GM19193 (cell line): ENCODE data around the gene PHIP.

Source experiments
- POLR2A ChIP-seq: IDR thresholded peaks from 4 replicates; pipeline ENCODE4 v1.6.1; 2011; ENCODE audit not compliant: insufficient read depth, insufficient read length; ENCODE audit errors: extremely low read depth

PHIP gene

GRCh38 chr6:79076782-79077641 is 1.0 kb downstream of the PHIP start:
- TF ChIP-seq POLR2A = peak; percentile 52

- no peak for TF ChIP-seq POLR2A
Measured at GRCh38 chr6:79076160-79076559, 1.9 kb downstream of the PHIP start.

DNA sequence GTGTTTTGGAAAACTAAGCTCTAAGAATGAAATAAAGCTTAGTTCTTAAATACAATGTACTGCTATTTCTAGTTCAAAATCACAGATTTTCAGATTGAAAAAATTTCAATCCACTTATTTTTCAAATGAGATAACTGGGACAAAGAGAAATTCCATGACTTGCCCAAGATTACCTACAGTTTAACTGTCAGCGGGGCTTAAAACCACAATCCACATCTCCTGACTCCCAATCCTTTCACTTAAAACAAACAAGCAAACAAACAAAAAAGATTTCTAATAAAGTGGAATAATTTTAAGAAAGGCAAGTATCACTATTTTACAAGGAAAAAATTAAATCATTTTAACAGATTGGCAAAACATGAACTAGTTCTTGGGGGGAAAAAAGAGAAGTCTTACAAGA is 4.2 kb downstream of the PHIP start:
- TF ChIP-seq POLR2A = no peak

DNA sequence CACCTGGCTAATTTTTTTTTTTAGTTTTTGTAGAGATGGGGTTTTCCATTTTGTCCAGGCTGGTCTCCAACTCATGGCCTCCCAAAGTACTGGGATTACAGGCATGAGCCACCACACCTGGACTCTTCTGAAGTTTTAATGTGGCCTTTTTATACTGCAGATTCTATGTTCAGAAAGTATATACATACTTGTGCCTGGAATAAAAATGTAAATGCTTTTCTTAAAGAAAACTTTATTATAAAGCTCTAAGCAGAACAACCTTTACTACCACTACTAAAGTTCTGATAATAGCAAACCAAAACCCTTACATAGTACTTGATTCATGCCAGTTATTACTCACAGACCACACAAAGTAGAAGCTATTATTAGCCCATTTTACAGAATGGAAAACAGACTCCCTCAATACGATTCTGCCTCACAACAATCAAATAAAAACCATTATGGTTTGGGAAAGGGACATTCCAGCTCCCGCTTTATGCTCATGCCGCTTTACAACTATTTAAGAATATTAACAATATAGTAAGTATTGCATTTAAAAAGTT is 5.3 kb downstream of the PHIP start:
- TF ChIP-seq POLR2A = no peak

GRCh38 chr6:79071547-79071946 is 6.5 kb downstream of the PHIP start:
- TF ChIP-seq POLR2A = no peak

DNA sequence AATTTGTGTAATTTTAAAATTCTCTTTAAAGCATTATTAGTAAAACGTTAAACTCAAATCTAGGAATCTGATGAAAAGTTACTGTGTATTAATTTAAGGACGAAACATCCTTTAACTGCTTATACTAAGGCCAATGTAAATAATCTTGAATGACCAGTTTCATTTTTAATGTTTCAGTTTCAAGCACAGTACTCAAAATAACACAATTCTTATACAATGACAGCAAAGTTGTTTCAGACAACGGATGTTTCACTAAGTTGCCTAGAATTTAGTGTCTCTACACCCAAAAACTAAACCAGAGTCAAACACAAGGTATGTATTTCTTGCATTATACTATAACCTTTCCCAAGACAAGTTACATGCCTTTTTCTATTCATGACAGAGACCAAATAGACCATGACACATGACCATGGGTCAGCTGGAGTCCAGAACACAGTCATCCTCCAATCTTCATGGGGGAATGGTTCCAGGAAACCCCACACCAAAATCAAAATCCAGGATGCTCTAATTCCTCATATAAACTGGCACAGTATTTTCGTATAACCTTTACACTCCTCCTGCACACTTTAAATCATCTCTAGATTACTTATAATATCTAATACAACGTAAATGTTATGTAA is 7.7 kb downstream of the PHIP start:
- TF ChIP-seq POLR2A = no peak

DNA sequence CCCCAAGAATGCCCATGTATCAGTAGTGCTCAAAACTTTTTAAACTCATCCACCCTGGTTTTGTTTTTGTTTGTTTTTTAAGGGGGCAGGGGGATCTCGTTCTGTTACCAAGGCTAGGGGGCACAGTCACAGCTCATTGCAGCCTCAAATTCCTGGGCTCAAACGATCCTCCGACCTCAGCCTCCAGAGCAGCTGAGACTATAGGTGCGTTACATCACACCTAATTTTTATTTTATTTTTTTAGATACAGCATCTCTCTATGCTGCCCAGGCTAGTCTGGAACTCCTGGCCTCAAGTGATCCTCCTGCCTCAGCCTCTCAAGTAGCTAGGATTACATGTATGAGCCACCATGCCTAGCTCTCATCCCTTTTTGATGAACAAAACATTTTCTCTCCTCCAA is 11.2 kb downstream of the PHIP start:
- no peak for TF ChIP-seq POLR2A

DNA sequence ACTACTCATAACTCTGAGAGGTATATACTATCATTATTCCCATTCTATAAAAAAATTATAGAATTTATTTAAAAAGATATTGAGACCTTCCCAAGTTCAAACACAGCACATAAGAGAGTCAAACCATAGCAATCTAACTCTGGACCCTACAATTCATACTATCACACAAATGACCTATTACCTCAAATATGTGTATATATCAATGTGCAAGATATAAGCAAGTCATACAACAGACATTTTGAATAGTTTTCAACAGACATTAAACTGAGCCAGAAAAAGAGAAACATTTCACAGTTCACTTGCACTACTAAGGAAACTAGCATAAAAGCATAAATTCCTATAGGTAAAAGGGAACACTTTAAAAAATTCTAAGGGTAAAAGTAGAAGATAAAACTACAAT is 11.7 kb downstream of the PHIP start:
- no peak for TF ChIP-seq POLR2A

DNA sequence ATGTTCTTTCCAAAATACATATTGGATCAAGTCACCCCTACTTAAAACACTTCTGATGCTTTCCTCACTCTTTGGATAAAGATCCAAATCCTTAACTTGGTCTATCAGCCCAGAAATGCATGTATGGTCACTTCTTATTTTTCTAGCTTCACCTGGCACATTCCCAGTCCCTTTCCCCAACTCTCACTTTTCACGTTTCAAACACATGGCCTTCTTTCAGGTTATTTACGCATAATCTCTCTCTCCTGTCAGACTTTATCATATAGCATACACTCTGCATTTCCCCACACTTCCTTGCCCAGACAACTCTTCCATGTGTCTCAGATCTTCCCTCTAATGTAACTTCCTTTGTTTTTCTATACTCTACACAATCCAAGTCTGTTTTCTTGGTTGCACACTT is 12.8 kb downstream of the PHIP start:
- no peak for TF ChIP-seq POLR2A

GRCh38 chr6:79064635-79065034 is 13.4 kb downstream of the PHIP start:
- no peak for TF ChIP-seq POLR2A

DNA sequence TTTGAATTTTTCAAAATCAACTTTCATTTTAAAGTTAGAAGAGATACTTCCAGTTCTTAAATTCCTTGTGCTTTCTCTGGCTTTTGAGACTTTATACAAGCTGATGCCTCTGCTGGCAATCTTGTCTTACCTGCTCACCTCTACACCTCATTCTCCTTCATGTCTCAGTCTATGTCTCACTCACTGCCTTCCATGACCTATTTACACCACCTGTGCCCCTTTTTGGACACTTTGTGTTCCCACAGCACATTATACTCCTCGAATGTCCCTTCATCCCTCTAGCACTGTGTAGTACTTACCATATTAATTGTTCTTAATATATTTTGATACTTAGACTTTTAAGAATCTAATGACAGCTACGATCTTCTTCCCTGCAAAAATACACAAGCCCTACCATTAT is 15.3 kb downstream of the PHIP start:
- no peak for TF ChIP-seq POLR2A

DNA sequence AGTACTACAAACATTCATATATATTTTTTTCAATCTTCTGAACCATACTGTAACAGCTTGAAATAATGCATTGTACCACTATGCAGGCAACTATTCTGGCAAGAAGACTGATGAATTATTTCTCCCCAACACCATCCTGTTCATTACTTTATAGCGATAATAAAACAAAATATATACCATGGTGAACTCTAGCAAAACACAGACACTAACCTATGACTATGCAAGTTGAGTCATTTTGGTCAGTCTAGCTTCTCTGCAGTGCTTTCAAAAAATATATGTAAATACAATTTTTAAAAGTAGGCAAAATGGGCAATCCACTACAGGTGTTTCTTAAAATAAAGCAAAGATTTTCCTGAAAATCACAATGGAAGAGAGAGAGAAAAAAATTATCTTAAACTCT is 20.3 kb downstream of the PHIP start:
- TF ChIP-seq POLR2A = no peak

GRCh38 chr6:79056226-79056625 is 21.8 kb downstream of the PHIP start:
- TF ChIP-seq POLR2A = no peak

GRCh38 chr6:79048611-79049010 is 29.4 kb downstream of the PHIP start:
- TF ChIP-seq POLR2A = no peak

DNA sequence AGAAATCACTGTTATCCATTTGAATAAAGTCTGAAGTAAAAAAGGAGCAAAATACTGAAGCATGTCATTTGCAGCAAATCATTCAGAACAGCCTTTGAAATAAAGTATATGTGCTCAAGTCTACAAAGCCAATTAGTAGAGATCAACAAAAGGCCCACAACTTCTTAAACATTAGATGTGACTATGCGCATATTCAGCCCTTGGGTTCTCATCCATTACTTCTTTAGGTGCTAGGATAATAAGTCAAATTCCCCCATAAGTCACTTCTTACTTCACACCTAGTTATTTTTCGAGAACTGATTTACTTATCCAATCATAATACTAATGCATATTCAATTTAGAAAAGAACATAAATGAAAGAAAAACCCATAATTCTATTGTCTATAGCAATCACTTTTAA is 31.0 kb downstream of the PHIP start:
- no peak for TF ChIP-seq POLR2A

DNA sequence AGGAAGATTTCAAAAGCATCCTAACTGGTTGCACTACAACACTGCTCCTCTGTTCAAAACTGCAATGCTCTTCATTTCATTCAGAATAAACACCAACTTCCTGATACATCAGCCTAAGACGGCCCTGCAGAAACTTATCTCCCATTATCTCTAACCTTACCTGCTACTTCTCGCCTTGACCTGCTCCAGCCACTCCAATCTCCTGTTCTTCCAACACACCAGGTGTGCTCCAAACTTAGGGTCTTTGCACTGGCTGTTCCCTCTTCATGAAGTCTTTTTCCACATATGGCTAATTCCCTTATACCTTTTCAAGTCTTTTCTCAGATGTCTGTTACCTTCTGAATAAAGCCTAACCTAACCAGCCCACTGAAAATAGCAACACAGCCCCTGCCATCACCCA is 32.1 kb downstream of the PHIP start:
- no peak for TF ChIP-seq POLR2A

DNA sequence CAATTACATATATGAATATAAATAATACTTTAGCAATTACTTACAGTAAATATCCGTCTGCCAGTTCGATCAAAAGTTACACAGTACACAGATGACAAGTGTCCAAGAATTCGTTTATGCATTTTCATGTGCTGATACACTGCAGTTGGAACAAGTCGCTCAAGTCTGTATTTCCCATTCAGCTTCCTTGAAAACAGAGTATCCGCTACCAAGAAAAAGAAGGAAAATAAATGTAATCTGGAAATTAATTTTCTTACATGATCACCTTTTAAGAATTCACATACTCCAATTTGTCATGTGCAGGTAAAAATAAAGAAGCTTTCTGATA is 35.3 kb downstream of the PHIP start:
- no peak for TF ChIP-seq POLR2A

DNA sequence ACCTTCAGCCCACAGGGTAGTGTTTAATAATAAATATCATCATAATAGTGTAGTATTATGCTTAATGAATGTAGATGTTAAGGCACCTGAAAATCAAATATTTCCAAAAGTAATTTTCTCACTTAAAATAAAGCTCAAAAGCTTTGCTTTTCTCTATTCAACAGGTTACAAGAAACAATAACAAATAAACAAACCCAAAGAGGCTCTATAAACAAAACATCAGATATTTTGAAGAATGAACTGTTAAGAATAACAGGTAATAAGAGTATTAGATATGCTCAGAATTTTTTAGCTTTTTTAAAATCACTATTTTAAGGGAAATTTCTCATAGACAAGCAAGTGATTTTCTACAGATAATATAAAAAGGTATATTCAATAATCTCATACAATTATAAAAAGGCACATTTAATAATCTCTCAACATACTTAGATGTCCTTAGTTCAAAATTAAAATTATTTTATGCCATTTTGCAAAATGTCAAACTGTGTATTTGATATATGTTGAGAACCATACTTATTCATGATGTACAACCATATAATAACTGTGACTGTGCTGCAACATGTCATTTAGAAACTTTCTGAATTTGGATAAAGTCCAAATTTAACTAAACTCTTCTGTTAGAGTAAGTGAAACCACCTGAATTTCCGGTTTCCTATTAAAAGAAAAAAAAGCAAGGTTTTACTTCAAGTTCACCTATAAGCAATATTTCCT is 35.8 kb downstream of the PHIP start:
- TF ChIP-seq POLR2A = no peak
